GM12878 (cell line): ENCODE results near the gene ATAD2B. TPM values are rescaled to one million over a fixed set of nuclear protein-coding genes. Genes with fewer than 3 reads are reported as not detected.

ENCODE experiments used
- ATF2 ChIP-seq: IDR thresholded peaks from 2 replicates; pipeline ENCODE4 v1.6.1; 2012; ENCODE audit warnings: low read length, inconsistent platforms
- ATF3 ChIP-seq: IDR thresholded peaks from 2 replicates; pipeline ENCODE4 v1.6.1; 2011; ENCODE audit warnings: low read depth, mild to moderate bottlenecking, low read length, moderate library complexity, borderline replicate concordance; ENCODE audit errors: extremely low read depth
- ATF7 ChIP-seq: fragments of 450-650 bp; IDR thresholded peaks from 2 replicates; pipeline ENCODE4 v1.6.1; 2016; ENCODE audit warnings: low read depth, mild to moderate bottlenecking
- CHD2 ChIP-seq: IDR thresholded peaks from 2 replicates; pipeline ENCODE4 v1.6.1; 2011; ENCODE audit warnings: low read depth, low read length, improper control_type of control experiment, borderline replicate concordance
- CREM ChIP-seq: IDR thresholded peaks from 2 replicates; pipeline ENCODE4 v1.6.1; 2014; ENCODE audit warnings: antibody characterized with exemption, low read depth
- EGR1 ChIP-seq, 2 experiments: IDR thresholded peaks; 1 replicate in 1 of 2; 2 replicates in 1 of 2; pipeline ENCODE4 v1.6.1; 2011 to 2012; ENCODE audit warnings: low read depth in 2 of 2, low read length in 2 of 2, borderline replicate concordance in 1 of 2, mild to moderate bottlenecking in 1 of 2, moderate library complexity in 1 of 2
- ESRRA ChIP-seq: IDR thresholded peaks from 2 replicates; pipeline ENCODE4 v1.6.1; 2012; ENCODE audit warnings: mild to moderate bottlenecking, low read length, improper control_type of control experiment
- FOXK2 ChIP-seq: fragments of 450-650 bp; IDR thresholded peaks from 2 replicates; pipeline ENCODE4 v1.6.1; 2017; ENCODE audit warnings: mild to moderate bottlenecking, moderate library complexity
- GATAD2B ChIP-seq: fragments of 450-650 bp; conservative IDR thresholded peaks from 2 replicates; pipeline ENCODE4 v1.6.1; 2017; ENCODE audit warnings: low read depth, mild to moderate bottlenecking, moderate library complexity
- NR2C1 ChIP-seq: fragments of 450-650 bp; IDR thresholded peaks from 2 replicates; pipeline ENCODE4 v1.6.1; 2017; ENCODE audit warnings: antibody characterized with exemption, mild to moderate bottlenecking, moderate library complexity
- NRF1 ChIP-seq: conservative IDR thresholded peaks from 2 replicates; pipeline ENCODE4 v1.6.1; 2011; ENCODE audit warnings: mild to moderate bottlenecking, low read depth, low read length, improper control_type of control experiment
- SKIL ChIP-seq: fragments of 450-650 bp; IDR thresholded peaks from 2 replicates; pipeline ENCODE4 v1.6.1; 2017; ENCODE audit warnings: mild to moderate bottlenecking, low read depth, inconsistent platforms; ENCODE audit not compliant: poor library complexity, severe bottlenecking
- SMAD1 ChIP-seq: fragments of 450-650 bp; IDR thresholded peaks from 2 replicates; pipeline ENCODE4 v1.6.1; 2018; ENCODE audit warnings: mild to moderate bottlenecking, low read depth; ENCODE audit not compliant: partially characterized antibody
- SUPT20H ChIP-seq: IDR thresholded peaks from 2 replicates; pipeline ENCODE4 v1.6.1; 2011; ENCODE audit warnings: low read depth, mild to moderate bottlenecking, low read length, moderate library complexity, borderline replicate concordance; ENCODE audit not compliant: control insufficient read depth
- TARDBP ChIP-seq: IDR thresholded peaks from 2 replicates; pipeline ENCODE4 v1.6.1; 2016; ENCODE audit warnings: borderline replicate concordance
- ZBTB40 ChIP-seq: fragments of 450-650 bp; IDR thresholded peaks from 2 replicates; pipeline ENCODE4 v1.6.1; 2016; ENCODE audit warnings: mild to moderate bottlenecking, moderate library complexity, borderline replicate concordance
- ZNF687 ChIP-seq: fragments of 450-650 bp; IDR thresholded peaks from 2 replicates; pipeline ENCODE4 v1.6.1; 2017; ENCODE audit warnings: mild to moderate bottlenecking, moderate library complexity
- polyA plus RNA-seq, 11 experiments: library from polyadenylated mRNA; depleted of rRNA in 4 of 11; unstranded in 6 of 11; stranded (reverse) in 5 of 11; fragments of >200 nt; fragmentation: Nextera tagmentation in 4 of 11; fragmentation: Illumina TruSeq in 1 of 11; extraction: Ambion mirVana in 4 of 11; extraction: Trizol in 1 of 11; gene quantifications; 1 replicate in 1 of 11; 2 replicates in 10 of 11; pipeline versions ENCODE4 v1.2.1 to v1.2.3, GENCODE V29; 2011 to 2016; ENCODE audit warnings: inconsistent platforms in 2 of 11, missing spikeins in 2 of 11, low read depth in 1 of 11
- total RNA-seq, 4 experiments: library from RNA; depleted of rRNA in 3 of 4; stranded (reverse); fragments of >200 nt in 3 of 4; fragmentation: Illumina TruSeq in 1 of 4; extraction: Trizol in 1 of 4; gene quantifications; 2 replicates each; pipeline versions ENCODE4 v1.2.1 to v1.2.3, GENCODE V29; 2013 to 2021

ATAD2B gene
- total and polyA plus RNA-seq, 10 of the 15 experiments (the other 5 are each of a cell fraction or from before 2014, with no cell fraction given) = 3.6 to 29.9 (median 16.8) TPM

GRCh38 chr2:23939987-23940717 lies 13.2 kb upstream of the ATAD2B start, which contains the start of gene UBXN2A (continued):
- peak; percentile 96 for TF ChIP-seq GATAD2B
- TF ChIP-seq NR2C1 = 0 out of 2 replicates have a peak, but pooled peaks have one; percentile 34
- peak; percentile 74 for TF ChIP-seq ZNF687
- TF ChIP-seq ZBTB40 = no peak
- no peak for TF ChIP-seq ATF3
- no peak for TF ChIP-seq FOXK2
- TF ChIP-seq ATF7 = no peak
- 0 out of 2 replicates have a peak, but pooled peaks have one; percentile 14 for TF ChIP-seq CHD2
- TF ChIP-seq CREM = no peak
- no peak for TF ChIP-seq ESRRA
- TF ChIP-seq SUPT20H = no peak
- TF ChIP-seq SKIL = no peak
- TF ChIP-seq SMAD1 = no peak
- no peak for TF ChIP-seq NRF1
- 0 out of 2 replicates have a peak, but pooled peaks have one; percentile 30 for TF ChIP-seq TARDBP
- TF ChIP-seq ATF2 = no peak
- TF ChIP-seq EGR1 (IDR thresholded peaks at IDR 0.05; ENCODE audit: borderline replicate concordance in 1 of 2, low read depth in 2 of 2, low read length in 2 of 2) = no peak
